ENCODE measurements around the gene MANEA. TPM values are rescaled to one million over a fixed set of nuclear protein-coding genes. Genes with fewer than 3 reads are reported as not detected.

MANEA gene
- total RNA-seq, result 18.3 and 24.1 TPM in 2 replicates

DNA sequence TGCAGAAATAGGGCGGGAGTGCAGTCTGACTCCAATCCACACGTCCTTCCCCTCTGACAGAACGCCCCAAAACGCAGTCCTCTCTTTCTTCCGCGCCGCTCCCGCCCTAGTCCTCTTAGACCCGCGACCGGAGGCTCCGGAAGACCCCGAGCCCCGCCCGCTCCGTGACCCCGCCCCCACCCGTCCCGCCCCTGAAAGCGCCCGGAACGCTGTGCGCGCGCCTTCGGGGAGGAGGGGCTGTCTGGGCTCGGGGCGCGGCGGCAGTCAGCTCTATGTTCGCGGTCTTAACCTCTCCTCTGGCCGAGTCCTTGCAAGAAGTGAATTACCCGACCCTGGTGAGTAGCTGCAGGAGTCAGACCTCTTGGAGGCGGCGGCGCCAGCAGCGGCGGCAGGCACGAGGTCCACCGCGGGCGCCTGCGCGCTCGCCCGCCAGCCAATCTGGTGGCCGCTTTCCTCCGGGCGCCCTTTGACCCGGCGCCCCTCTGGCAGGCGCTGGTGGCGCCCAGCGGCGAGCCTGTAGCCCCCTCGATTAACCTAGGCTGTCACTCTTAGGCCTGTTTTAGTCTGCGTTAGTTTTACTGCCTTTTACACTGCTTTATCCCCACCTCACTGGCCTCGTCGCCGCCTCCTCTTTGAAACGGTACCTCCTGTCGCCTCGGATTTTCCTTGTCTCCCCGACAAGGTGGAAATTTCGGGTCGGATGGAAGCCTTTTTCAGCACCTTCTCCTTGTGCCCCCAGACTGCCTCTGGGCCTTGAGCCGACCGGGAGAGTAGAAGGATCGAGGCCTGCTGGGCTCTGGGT is at the start of gene MANEA:
TSS of gene MANEA (plus strand) at position 232 of the 802 bp plus-strand sequence. CDS start 8,905 bp downstream, outside the sequence.

